ENCODE measurements around the gene LEMD1.
"Not testable (repeated sequence)": the region's sequence is repeated elsewhere in the genome, so short reads cannot be mapped to it uniquely, and the experiment has no call there.

Gene LEMD1

DNA sequence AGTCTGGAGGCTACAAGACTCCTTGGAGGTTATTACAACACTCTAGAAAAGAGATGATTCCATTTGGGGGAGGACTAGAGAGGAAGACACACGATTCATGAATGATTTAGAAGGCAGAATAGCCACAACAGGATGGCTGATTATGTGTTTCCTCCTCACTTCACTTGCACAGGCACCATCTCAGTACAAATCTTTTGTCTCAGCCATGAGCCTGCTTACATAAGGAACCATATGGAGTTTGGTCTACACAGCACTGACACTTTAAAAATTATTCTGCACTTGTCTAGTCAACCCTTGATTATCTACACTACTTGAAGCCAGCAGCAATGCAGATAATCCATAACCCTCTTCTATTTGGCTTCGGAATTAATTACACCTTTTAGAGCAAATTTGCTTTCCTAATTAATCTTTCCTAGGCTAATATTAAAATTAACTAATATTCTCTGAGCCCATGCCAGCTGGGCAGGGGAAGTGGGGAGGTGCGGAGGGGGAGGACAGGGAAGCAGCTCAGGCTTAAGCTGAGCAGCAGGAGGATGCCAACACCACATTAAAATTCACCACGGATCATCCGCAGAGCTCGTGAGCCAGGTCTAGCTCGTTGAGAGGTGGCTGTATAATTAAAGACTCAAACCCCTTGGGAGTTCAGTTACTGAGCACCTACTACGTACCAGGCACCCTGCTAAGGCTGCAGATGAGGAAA is 3.2 kb upstream of the LEMD1 start:
- no peak for DNase-seq

DNA sequence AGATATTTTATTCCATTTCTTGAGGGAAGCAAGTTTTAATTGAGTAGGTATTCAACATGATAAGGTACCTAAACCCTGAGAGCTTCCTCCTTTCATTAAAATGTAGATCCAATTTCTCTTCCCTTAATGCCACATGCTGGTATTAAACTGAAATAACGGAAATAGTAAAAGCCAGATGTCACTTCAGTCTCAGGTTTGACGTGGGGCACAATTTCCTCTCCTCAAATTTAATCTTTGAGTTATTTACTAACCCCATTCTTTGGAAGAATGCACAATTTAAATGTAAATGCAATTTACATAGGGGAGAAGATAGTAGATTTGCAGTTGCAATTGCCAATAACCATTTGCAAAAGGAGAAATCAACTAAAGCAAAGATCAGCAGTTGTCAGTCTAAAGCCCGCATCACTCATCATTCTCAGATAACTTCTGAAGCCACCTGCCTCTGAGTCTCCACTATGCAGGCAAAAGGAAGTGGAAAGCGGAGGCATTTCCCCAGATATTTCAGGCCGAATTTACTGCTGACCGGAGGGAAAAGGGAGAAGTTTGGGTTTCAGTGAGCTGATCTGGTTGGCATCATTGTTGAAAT is 2.1 kb upstream of the LEMD1 start:
- no peak for DNase-seq

GRCh38 chr1:205422993-205423642 is 1.3 kb upstream of the LEMD1 start:
- DNase-seq = no peak

GRCh38 chr1:205420938-205421337 is 918 bp downstream of the LEMD1 start:
- no peak for DNase-seq

DNA sequence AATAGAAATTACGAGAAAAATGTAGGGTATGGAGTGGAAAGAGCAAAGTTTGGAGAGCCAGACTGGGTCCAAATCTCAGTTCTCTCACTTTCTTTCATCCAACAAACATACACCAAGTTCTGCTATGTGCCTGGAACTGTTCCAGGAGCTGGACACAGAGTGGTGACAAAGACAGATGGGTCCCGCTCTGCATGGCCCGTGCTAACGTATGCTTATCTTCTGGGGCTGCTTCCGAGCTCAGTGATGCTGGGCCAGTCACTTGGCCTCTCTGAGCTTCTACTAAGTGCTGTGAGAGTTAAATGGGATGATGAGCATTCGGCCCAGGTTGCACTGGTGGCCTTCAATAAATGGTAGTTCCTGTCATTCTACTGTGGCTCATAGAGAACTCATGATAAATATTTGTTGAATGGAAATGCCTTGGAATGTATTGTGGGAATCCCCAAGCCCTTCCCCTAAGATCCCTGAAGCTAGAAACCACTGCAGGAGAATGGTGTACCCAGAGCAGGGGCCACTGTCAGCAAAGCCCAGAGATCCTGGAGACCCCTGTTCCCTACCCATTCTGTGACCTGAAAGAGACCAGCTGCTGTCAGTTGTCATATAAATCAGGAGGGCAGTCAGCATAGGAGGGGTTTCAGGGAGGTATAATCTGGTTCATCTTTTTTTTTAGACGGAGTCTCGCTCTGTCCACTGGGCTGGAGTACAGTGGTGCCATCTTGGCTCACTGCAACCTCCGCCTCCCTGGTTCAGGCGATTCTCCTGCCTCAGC is 3.8 kb downstream of the LEMD1 start:
- DNase-seq = no peak

DNA sequence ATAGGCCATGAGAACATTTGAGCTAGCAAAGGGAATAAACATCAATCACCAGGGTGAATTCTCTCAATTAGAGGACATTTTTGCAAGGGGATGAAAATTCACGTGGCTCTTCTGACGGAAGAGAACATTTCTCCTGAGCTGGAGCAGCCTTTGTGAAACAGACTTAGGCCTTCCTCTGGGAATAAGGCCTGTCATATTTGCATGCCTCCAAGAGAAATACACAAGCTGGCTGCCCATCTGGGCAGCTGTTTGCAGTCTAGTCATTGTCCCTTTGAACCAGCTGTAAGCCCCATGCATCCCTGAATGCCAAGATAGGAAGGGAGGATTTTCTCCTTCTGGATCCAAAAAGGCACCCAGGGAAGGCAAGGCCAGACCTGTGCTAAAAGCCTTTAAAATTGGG is 5.5 kb downstream of the LEMD1 start:
- DNase-seq = no peak

GRCh38 chr1:205410581-205411298 is 11.1 kb downstream of the LEMD1 start:
- DNase-seq = no peak

GRCh38 chr1:205407970-205408369 is 13.9 kb downstream of the LEMD1 start:
- no peak for DNase-seq

DNA sequence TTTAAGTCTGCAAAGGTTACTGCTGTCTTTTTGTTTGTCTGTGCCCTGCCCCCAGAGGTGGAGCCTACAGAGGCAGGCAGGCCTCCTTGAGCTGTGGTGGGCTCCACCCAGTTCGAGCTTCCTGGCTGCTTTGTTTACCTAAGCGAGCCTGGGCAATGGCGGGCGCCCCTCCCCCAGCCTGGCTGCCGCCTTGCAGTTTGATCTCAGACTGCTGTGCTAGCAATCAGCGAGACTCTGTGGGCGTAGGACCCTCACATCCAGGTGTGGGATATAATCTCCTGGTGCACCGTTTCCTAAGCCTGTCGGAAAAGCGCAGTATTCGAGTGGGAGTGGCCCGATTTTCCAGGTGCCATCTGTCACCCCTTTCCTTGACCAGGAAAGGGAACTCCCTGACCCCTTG is 15.6 kb downstream of the LEMD1 start:
- not testable (repeated sequence) for DNase-seq

DNA sequence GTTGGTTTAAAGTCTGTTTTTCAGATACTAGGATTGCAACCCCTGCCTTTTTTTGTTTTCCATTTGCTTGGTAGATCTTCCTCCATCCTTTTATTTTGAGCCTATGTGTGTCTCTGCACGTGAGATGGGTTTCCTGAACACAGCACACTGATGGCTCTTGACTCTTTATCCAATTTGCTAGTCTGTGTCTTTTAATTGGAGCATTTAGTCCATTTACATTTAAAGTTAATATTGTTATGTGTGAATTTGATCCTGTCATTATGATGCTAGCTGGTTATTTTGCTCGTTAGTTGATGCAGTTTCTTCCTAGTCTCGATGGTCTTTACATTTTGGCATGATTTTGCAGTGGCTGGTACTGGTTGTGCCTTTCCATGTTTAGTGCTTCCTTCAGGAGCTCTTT is 17.4 kb downstream of the LEMD1 start:
- DNase-seq = not testable (repeated sequence)

DNA sequence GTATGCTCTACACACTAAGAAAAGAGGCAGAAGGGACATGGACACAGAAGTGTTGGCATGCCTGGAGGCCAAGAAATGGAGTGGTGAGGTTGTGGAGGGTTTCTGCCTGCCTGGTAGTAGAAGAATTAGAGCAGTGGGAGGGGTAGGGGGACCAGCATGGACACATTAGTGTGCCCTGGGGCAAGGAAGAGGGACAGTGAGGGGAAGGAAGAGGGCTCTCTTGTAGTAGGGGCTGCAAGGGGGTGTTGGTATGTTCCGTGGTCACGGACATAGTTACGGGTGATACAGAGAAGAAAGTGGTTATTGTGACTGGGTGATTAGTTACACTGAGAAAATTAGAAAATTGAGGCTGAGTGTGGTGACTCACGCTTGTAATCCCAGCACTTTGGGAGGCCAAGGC is 23.3 kb downstream of the LEMD1 start:
- DNase-seq = no peak

GRCh38 chr1:205396967-205397616 is 24.8 kb downstream of the LEMD1 start:
- no peak for DNase-seq

- DNase-seq = no peak
Observed at GRCh38 chr1:205395616-205396015, 26.2 kb downstream of the LEMD1 start.

DNA sequence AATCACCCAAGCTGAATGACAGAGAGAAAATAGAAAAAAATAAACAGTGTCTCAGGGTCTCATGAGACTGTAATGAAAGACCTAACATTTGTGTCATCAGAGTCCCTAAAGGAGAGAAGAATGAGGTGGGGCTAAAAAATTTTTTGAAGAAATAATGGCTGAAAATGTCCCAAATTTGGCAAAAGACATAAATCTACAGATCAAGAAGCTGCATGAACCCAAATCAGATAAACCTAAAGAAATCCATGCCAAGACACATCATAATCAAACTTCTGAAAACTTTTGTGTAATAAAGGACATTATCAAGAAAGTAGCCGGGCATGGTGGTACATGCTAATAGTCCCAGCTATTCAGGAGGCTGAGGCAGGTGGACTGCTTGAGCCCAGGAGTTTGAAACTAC is 29.2 kb downstream of the LEMD1 start:
- DNase-seq = no peak

- no peak for DNase-seq
Observed at GRCh38 chr1:205391386-205391785, 30.5 kb downstream of the LEMD1 start.

GRCh38 chr1:205387845-205388244 is 34.0 kb downstream of the LEMD1 start:
- no peak for DNase-seq

DNA sequence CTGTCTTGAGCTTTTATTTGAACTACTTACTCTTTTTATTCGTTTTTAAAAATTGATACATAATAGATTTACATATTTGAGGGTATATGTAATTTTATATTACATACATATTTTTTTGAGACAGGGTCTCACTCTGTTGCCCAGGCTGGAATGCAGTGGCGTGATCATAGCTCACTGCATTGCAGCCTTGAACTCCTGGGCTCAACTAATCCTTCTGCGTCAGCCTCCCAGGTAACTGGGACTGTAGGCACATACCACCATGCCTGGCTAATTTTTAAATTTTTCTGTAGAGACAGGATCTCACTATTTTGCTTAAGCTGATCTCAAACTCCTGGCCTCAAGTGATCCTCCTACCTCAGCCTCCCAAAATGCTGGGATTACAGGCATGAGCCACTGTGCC is 38.9 kb downstream of the LEMD1 start:
- not testable (repeated sequence) for DNase-seq

DNA sequence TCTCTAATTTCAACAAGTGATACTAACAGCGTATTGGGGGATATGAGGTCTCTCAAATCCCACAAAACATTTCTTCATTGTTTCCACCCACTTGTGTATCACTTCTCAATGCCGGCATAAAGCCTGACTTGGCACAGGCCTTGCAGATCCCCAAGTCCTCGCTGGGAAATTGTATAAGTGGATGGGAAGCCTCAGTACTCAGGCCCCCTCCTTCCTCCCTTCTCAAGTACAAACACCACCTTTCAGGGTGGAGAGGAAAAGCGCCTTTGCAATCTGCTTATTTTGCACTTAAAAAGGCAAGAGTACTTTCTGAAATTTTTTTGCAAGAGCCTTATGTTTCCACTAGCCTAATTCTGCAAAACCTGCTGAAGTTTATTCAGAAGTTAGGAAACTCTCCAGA is 39.3 kb downstream of the LEMD1 start:
- DNase-seq = no peak

GRCh38 chr1:205381305-205381704 is 40.6 kb downstream of the LEMD1 start:
- no peak for DNase-seq

DNA sequence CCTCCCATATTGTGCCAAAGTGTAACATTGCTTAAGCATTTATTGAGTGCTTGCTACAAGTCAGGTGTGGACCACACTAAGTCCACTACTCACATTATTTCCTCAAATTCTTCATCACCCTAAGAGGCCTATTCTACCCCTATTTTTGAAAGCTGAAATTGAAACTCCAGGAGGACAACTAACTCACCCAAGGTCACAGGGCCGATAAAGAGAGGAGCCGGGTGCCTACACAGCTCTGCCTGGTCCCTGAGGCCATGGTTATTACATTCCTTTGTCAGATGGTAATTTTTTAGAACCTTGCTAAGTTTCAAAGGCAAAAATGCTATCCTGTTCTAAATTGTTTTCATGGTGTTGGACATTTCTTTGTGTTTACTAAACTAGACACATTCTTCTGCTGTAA is 41.0 kb downstream of the LEMD1 start:
- DNase-seq = no peak

- DNase-seq = no peak
Observed at GRCh38 chr1:205379056-205379455, 42.8 kb downstream of the LEMD1 start.

DNA sequence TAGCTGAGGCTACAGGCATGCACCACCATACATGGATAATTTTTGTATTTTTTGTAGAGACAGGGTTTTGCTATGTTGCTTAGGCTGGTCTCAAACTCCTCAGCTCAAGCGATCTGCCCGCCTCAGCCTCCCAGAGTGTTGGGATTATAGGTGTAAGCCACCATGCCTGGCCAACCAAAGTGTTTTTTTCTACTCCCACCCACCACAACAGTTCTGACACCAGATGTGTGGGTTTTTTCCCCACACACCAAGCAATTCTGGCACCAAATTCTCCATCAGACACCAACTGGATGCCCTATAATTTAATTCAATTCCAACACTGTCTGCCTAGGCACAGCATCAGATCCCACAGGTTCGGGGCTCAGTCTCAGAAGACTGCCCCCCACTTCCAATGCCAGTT is 44.5 kb downstream of the LEMD1 start:
- no peak for DNase-seq

GRCh38 chr1:205376739-205377138 is 45.1 kb downstream of the LEMD1 start:
- no peak for DNase-seq

All from stimulated activated naive CD4-positive, alpha-beta T cell treated with Interleukin-2 at 50 U/mL for 16 hours (primary cell).